ENCODE results near the gene SYNDIG1. TPM values are rescaled to one million over a fixed set of nuclear protein-coding genes. Genes with fewer than 3 reads are reported as not detected.
A peak's percentile ranks its signal among the peaks of the same experiment; 100 is the strongest.

Gene SYNDIG1
- 1.0 and 1.6 TPM in 2 replicates for polyA plus RNA-seq (2014; cell fraction: cytosol; rRNA removed)
- polyA plus RNA-seq (2014; cell fraction: nucleus; rRNA removed) = 0.05 and 0.89 TPM in 2 replicates

DNA sequence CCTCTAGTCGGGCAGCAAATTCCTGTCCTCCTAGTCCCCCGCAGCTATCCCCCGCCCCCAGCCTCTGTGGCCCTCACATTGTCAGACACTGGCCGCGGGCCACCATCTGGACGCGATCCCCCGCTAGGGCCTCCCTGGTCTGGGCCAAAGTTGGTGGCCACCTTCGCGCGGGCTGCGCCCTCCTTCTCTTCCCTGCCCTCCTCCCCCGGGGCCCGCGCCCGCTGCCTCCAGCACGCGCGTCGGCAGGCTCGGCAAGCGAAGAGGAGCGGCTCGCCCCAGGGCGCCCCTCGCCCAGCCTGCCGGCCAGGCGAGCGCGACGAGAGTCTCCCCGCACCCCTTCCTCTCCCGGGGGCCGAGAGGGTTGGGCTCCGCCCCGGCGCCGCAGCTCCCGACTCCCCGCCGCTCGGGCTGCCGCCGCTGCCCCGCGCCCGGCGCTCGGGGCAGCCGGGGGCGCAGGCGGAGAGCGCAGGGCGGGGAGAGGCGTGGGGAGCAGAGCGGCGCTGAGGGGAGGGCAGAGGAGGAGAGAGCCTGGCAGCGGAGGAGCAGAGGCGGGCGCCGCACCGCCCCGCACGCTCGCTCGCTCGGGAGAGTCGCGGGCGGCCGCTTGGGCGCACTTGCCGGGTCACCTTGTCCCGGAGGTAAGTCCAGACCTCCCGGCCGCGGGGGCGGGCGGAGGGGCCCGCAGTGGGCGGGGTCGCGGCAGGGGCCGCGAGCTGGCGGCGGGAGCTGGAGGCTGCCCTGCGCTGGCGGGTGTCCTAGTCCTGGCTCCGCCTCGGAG is at the start of gene SYNDIG1:
SYNDIG1 (plus strand) TSS at position 514 of the 778 bp plus-strand sequence. CDS start 73,469 bp downstream, outside the sequence.
- DNase-seq (ENCODE audit: low spot score) = peak; percentile 35

DNA sequence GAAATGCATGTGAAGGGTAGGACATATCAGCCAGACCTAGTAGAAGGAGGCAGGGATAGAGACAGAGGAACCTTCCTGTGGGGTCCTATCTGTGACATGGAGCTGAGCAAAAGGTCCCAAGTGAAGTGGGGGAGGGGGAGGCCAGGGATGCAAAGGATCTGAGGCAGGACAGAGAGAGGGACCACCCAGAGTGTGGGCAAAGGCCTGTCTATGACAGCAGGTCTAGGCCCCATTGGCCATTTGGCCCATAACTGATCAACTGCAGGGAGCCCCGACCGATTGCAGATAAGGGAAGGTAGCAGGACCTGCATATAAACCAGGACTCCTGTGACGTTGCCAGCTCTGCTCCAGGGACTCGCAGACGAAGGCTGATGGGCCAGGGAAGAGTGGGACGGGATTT is 49.6 kb upstream of the SYNDIG1 start:
- no peak for DNase-seq (ENCODE audit: low spot score)

DNA sequence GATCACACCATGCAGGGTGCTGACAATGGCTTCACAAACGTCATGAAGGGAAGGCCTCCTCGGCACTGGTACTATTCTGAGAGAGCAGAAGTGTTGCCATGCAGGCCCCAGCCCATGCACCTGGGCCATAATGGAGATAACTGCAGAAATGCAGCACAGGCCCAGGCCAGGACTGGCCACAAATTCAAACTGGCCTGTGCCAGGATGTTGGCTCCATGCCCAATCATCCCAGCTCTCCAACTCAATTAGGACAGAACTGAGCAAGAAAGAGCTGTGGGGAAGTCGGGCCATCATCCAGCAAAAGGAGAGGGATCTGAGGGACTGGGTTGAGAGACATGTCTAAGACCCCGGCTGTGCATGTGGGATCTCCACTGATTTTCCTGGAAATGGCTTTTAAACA is 48.9 kb upstream of the SYNDIG1 start:
- DNase-seq (ENCODE audit: low spot score) = no peak

DNA sequence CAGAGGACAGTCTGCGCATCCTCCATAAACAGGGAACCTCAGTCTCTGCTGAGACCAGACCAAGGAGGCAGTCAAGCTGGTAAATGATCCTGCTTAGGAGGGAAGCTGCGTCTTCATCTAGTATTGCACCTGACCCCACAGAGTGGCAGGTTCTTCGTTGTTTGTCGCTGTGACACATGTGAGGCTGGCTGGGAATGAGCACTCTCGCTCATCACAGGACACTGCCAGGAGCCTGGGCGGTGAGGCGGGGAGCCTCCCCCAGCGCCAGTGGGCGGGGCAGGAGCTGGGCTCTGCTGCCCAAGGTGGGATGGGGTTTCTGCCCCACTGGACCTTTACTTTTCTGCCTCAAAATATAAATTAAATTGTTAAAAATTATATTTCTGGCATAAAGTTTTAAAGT is 48.4 kb upstream of the SYNDIG1 start:
- DNase-seq (ENCODE audit: low spot score) = no peak

DNA sequence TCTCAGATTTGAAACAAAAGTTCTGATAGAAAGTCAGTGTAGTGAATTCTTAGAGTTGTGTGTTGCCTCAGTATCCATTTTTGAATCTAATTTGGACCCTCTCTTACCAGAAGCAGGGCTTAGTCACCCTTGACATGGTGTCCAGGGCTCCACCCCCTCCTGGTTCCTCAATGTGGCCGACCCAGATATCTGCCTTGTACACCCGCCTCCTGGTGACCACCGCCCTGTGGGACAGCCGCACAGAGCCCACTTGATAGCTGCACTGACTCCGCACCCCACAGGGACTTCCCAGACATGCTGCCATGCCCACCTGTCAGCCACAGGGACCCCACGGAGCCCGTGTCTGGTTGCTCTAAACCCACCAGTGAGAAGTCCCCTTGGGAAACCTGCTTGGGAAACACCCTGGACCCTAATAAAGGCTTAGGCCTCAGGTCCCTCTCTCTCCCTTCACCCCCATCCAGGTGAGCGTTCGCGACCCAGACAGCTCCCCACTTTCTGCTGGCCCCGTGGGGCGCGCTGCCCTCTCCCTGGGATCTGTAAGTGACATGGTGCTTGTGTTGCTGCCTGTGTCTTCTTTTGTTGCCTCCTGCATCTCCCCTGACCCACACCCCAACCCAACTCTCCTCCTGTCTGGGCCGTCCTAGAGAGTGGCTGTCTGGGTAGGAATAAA is 47.2 kb upstream of the SYNDIG1 start:
- no peak for DNase-seq (ENCODE audit: low spot score)

DNA sequence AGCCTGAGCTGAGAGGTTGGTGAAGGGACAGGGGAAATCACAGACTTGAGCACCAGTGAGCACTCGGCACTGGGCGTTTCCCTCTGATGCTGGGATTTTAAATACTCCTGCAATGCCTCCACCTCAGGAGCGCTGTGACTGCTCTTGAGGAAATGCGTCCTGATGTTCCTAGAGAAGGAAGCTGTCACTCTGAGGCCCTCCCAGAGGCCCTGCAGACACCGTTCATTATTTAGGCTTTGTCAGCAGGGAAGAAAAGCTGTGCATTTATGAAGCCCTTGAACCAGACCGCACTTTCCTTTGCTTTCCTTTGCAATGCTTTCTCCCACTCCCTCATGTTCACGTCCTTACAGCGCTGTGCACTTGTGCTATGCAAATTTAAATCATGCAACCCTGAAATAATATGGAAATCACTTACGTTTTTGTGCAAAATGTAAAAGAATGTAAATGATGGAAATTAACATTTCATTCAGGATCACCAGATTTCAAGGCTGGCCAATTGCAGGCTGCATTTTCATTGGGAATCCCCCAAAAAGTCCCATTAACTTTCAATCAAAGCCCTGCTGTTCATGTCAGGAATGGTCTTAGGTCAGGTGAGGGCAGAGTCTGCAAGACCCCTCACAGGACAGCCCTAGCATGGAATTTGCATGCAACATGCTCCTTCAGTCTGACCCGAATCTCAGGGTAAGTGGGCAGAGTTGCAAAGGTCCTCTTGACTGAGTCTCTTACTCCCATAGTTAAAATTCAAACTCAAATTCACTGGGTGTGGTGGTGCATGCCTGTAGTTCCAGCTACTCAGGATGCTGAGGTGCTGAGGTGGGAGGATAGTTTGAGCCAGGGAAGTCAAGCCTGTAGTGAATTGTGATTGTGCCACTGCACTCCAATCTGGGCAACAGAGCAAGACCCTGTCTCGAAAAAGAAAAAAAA is 45.8 kb upstream of the SYNDIG1 start:
- no peak for DNase-seq (ENCODE audit: low spot score)

DNA sequence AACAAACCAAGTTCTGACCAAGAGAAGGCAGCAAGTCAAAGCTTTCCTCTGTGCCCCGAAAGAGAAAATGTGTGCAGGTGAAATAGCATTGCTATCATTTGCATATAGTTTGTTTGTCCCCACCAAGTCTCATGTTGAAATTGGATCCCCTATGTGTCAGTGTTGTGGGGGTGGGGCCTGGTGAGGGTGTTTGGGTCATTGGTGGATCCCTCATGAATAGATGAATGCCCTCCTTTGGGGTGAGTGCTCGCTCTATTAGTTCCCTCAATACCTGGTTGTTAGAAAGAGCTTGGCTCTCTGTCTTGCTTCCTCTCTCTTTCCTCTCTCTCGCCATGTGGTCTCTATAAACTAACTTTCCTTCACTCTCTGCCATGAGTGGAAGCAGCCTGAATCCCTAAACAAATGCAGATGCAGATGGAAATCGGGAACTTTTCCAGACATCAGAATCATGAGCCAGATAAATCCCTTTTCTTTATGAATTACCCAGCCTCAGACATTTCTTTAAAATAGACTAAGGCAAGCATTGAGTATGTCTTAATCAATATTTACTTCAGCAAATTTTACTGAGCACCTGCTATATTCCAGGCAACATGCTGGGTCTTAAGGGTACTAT is 43.8 kb upstream of the SYNDIG1 start:
- no peak for DNase-seq (ENCODE audit: low spot score)

DNA sequence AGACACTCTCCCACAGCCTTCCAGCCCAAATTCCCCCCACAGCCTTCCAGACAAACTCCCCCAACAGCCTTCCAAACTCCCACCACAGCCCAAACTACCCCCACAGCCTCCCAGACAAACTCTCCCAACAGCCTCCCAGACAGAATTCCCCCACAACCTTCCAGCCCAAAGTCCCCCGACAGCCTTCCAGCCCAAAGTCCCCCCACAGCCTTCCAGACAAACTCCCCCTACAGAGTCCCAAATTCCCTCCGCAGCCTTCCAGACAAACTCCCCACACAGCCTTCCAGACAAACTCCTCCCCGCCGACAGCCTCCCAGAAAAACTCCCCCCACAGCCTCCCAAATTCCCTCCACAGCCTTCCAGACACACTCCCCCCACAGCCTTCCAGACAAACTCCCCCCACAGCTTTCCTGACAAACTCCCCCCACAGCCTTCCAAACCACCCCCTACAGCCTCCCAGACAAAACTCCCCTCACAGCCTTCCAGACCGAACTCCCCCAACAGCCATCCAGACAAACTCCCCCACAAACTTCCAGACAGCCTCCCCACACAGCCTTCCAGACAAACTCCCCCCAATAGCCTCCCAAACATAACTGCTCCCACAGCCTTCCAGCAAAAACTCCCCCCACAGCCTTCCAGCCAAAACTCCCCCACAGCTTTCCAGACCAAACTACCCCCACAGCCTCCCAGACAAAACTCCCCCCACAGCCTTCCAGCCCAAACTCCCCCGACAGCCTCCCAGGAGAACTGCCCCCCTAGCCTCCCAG is 38.0 kb upstream of the SYNDIG1 start:
- no peak for DNase-seq (ENCODE audit: low spot score)

DNA sequence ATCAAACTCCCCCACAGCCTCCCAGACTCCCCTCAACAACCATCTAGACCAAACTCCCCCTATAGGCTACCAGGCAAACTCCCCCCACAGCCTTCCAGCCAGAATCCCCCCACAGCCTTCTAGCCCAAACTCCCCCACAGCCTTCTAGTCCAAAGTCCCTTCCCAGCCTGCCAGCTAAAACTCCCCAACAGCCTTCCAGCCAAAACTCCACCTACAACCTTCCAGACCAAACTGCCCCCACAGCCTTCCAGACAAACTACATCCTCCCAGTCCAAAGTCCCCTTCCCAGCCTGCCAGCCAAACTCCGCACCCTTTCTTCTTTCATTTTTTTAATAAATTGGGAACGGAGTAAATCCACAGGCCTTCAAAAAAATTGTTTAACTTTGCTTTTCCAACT is 37.4 kb upstream of the SYNDIG1 start:
- DNase-seq (ENCODE audit: low spot score) = no peak

DNA sequence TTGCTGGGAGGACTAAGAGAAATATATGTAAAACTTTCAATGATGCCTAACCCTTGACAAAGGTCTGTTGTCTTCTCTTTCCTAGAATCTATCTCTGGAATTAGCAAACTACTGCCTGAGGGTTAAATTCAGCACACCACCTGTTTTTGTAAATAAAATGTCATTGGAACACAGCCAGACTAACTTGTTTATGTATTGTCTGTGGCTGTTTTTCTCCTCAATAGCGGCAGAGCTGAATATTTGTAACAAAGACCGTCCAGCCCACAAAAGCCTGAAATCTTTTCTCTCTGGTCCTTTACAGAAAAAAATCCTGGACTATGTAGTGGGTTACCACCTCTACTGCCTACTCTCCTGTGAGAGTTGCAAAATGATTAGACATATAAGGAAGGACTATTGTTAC is 33.3 kb upstream of the SYNDIG1 start:
- no peak for DNase-seq (ENCODE audit: low spot score)

DNA sequence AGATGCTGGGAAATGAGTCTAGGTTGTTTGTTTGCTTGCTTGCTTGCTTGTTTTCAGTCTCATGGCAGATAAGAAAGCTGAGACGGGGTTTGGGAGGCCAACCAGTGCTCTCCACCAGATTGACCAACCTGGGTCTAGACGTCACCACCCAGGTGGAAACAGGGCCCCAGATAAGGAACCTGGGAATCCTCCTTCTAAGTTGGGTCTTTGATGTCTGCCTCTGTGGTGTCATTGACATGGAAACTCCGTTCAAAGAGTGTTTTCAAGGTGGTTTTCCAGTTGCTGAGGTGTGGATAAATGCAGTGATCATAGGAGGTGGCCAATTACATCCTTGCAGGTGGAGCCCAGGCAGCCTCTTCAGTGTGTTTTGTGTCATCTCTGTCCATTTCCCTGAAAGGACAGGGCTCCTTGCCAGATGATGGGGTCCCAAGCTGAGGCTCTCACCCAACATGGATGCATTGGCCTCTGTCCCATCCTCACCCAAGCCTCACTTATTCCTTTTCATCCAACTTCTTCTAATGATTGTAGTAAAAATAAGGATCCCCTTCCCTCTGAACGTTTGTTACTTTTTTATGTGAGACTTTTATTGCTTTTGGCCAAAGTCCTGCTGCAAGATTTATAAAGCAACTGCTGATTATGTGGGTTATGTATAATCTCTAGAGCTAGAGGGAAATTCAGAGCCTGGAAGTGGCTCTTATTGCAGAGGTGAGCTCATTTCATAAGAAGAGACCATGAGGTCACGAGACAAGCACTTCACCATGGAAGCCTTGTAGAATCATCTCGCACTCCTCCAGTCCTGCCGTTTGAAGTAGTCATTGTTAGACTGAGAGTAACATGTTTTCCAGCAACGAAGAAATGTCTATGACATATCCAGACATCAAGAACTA is 32.0 kb upstream of the SYNDIG1 start:
- no peak for DNase-seq (ENCODE audit: low spot score)

DNA sequence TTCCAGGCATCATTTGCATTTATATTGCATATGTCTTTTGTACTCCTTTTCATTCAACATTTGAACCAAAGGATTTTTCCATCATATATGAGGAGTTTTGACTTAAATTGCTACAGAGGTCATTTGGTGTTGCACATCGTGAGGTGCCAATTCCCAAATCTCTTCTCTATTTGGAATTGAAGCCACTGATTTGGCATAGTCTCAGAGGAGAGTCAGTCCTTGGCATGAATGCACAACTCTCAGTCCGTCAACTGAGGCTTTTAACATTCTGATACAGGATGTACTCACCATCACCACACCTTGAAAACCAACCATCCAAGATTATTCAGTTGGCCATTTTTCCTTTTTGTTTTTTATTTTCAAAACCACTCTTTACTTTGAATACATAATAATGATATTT is 31.1 kb upstream of the SYNDIG1 start:
- no peak for DNase-seq (ENCODE audit: low spot score)

DNA sequence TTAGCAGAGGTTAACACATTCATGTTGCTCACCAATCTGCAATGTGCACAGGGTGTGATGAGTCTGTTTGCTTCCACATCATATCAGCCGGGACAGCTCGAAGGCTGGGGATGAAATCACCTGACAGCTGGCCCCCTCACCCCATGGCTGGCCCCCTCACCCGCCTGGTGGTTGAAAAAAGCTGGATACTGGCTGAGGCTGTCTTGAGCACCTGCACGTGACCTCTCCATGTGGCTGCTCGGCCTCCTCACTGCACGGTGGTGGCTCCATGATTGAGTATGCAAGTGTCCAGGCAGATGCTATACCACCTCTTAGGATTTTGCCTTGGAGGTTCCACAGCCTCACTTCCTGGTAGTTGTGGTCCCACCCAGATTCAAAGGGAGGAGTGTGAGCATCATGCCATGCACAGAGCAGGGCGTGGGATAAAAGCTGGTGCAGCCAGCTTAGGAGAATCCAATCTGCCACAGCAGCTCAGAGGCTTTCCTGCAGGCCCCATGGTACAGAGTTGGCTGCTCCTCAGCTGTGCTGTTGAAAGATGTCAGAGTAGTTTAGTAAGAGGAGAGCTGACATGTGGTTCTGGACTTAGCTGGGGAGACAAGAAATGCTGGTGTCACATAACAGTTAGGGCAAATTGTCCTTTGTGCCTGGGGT is 29.6 kb upstream of the SYNDIG1 start:
- no peak for DNase-seq (ENCODE audit: low spot score)

DNA sequence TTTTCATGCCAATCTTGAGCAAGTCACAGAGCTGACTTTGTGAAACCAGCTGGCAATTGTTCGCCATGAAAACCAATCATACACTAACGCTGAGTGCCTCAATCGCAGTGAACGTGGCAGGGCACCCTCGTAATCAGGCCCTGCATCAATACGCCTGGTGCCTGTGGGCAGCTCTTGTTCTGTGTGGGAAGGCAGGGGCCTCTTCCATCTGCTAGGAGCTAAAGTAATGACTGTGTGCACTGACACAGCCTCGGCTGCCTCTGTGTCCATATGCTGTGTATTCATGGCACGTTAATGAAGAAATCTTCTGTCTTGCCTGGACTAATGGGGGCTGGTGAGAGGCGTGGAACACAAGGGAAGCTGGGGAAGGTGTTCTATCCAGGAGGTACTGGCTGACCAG is 27.8 kb upstream of the SYNDIG1 start:
- no peak for DNase-seq (ENCODE audit: low spot score)

DNA sequence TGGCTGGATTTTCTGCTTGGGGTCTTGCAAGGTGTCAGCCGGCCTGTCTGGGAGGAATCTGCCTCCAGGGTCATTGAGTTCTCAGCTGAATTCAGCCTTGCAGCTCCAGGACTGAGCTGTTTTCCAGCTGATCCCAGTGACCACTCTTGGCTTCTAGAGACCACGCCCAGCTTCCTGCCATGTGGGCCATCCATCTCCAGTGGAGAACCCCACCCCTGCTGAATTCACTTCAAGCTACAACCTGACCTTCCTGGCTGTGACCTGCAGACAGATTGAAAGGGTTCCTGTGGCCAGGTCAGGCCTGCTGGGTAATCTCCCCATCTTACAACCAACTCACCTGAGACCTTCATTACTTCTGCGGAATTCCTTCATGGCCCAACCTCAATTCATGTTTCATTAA is 26.5 kb upstream of the SYNDIG1 start:
- no peak for DNase-seq (ENCODE audit: low spot score)

DNA sequence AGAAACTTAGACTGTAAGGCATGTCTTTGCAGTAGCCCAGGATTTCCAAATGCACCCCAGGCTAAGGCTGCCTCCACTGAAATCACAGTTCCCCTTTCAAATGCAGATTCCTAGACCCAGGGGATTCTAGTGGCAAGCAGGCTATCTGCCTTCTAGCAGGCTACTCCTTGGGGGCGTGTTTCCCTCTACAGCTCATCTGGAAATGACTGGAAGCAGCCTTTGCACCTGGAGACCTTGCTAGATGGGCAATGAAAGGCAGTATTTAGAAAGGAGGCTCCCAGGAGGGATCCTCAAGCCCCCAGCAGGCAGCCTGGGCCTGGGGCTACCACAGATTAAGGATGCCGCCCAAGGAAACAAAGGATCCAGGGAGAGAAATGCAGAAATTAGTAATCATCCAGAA is 26.0 kb upstream of the SYNDIG1 start:
- no peak for DNase-seq (ENCODE audit: low spot score)

DNA sequence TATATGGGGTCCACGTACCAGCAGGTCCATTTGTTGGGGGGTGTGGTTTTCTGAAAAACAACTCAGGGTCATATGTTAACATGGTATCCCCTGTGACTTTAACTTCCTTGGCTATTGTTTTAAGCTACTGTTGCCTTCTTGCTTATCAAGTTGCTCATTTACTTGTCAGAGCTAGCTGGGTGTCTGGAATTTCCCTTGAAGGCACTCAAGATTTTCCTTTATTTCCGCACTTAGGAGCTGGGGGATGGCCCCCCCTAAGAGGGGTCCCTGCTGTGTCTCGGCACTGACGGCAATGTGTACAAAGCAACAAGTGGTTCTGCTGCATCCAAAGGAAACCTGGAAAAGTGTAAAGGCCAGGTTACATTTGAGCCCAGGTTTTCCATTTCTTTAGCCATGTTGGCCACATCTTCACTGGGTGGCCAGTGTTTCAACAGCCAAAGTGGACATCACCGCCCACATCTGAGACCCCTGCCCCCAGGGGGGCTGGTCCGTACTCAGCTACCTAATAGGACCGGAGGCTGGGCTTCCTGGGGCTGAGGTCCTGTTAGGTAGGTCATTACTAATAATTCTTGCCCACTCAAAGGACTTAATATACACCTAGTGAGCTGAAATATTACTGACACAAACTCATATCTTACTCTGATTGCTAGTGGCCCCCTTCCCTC is 24.8 kb upstream of the SYNDIG1 start:
- DNase-seq (ENCODE audit: low spot score) = no peak

DNA sequence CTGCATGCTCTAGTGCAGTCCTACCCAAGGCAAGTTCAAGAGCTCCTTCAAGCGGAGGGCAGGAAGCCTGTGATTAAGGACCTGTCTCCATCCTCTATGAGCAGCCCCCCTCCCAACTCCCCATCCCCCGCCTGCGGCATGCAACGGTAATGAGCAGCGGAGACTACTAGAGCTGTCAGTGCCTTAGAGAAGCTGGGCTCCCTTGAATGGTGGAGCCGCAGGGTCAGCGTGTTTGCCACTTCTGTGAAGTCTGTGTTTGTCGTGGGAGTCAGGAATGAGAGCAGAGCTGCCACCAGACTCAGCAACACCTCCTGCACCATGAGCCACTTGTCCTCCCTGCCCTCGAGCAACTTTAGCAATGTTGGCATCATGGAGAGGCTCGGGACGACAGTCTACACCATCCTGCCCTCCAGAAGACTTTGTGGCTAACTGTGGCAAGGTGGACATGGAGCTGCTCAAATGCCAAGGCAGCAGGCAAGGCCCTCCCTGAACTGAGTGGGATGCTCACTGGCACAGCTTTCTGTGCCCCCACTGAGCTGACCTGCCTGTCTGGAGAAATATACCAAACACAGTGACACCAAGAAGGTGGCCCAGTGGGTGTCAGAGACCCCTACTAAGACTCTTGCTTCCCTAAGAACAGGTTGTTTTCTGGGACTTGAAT is 23.8 kb upstream of the SYNDIG1 start:
- no peak for DNase-seq (ENCODE audit: low spot score)

Measured in SK-N-DZ (cell line).